ENCODE measurements around the gene FAM118A. TPM values are rescaled to one million over a fixed set of nuclear protein-coding genes. Genes with fewer than 3 reads are reported as not detected.

The FAM118A gene
- total and polyA plus RNA-seq, 2 experiments from 2014 or later = 11.9 to 20.3 TPM

DNA sequence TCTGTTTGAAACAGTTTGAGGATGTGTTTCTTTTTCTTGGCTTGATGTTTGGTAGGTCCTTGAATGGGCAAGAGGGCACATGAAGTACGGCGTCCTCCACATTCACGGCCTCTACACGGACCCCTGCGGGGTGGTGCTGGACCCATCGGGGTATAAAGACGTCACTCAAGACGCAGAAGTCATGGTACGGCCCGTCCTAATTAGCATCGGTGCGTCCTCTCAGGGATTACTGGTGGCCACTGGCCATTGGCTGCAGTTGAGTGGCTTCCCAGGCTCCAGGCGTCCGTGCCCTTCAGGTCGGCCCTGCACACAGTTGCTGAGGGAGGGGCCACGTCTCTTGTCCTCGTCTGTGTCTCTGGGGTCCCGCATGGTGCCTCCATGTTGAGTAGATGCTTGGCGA is 20.8 kb downstream of the FAM118A start:
- Mint-ChIP-seq H3K4me1 (no peaks in the 10 kb centered on the region), H3K9me3 (no peaks in the 10 kb centered on the region), H3K27ac (no peak overlapping the region), H3K27me3 (ENCODE audit: insufficient read depth, low read depth, poor library complexity) (peaks cover 6% of the 10 kb centered on the region), H3K36me3 (ENCODE audit: low read depth) (peaks cover 29% of the 10 kb centered on the region), H3K4me3 (no peak overlapping the region)
- H2AFZ ChIP-seq = no peak overlapping the region
- DNase-seq (ENCODE audit: low spot score) = no peak
- no peaks in the 10 kb centered on the region for H3K27me3 ChIP-seq (ENCODE audit: insufficient read depth)
- peaks cover 3% of the 10 kb centered on the region; the same call in 1 of the 2 replicates for H4K20me1 ChIP-seq (replicated peaks; ENCODE audit: insufficient read depth)
- H3K4me3 ChIP-seq = no peak overlapping the region
- H3K79me2 ChIP-seq (replicated peaks; ENCODE audit: insufficient read depth) = no peaks in the 10 kb centered on the region
- no peaks in the 10 kb centered on the region for H3K9me2 ChIP-seq (ENCODE audit: insufficient read depth)
- H3K27ac ChIP-seq (ENCODE audit: low read depth) = no peak overlapping the region
- no peaks in the 10 kb centered on the region for H3F3A ChIP-seq (replicated peaks; ENCODE audit: low read depth)
- ATAC-seq = no peak
- no peaks in the 10 kb centered on the region for H3K4me1 ChIP-seq (ENCODE audit: insufficient read depth)
- no peak for TF ChIP-seq ETS1 (IDR thresholded peaks at IDR 0.05)
- TF ChIP-seq CREB1 (CRISPR knock-in tag; IDR thresholded peaks at IDR 0.05; ENCODE audit: low read depth) = no peak
- no peak for TF ChIP-seq EZH2phosphoT487 (IDR thresholded peaks at IDR 0.05; ENCODE audit: unreplicated experiment)
- no peak for TF ChIP-seq REST (IDR thresholded peaks at IDR 0.05; ENCODE audit: unreplicated experiment)
- TF ChIP-seq STAT1 (IDR thresholded peaks at IDR 0.05; ENCODE audit: unreplicated experiment) = no peak
- no peak for TF ChIP-seq ZNF114 (CRISPR knock-in tag; IDR thresholded peaks at IDR 0.05)
- no peak for TF ChIP-seq NANOG (IDR thresholded peaks at IDR 0.05; ENCODE audit: borderline replicate concordance)
- no peak for TF ChIP-seq POLR2AphosphoS5 (IDR thresholded peaks at IDR 0.05; ENCODE audit: low read depth)
- TF ChIP-seq EZH2 (IDR thresholded peaks at IDR 0.05; ENCODE audit: low read depth, unreplicated experiment) = no peak
- TF ChIP-seq, protein P1, sequence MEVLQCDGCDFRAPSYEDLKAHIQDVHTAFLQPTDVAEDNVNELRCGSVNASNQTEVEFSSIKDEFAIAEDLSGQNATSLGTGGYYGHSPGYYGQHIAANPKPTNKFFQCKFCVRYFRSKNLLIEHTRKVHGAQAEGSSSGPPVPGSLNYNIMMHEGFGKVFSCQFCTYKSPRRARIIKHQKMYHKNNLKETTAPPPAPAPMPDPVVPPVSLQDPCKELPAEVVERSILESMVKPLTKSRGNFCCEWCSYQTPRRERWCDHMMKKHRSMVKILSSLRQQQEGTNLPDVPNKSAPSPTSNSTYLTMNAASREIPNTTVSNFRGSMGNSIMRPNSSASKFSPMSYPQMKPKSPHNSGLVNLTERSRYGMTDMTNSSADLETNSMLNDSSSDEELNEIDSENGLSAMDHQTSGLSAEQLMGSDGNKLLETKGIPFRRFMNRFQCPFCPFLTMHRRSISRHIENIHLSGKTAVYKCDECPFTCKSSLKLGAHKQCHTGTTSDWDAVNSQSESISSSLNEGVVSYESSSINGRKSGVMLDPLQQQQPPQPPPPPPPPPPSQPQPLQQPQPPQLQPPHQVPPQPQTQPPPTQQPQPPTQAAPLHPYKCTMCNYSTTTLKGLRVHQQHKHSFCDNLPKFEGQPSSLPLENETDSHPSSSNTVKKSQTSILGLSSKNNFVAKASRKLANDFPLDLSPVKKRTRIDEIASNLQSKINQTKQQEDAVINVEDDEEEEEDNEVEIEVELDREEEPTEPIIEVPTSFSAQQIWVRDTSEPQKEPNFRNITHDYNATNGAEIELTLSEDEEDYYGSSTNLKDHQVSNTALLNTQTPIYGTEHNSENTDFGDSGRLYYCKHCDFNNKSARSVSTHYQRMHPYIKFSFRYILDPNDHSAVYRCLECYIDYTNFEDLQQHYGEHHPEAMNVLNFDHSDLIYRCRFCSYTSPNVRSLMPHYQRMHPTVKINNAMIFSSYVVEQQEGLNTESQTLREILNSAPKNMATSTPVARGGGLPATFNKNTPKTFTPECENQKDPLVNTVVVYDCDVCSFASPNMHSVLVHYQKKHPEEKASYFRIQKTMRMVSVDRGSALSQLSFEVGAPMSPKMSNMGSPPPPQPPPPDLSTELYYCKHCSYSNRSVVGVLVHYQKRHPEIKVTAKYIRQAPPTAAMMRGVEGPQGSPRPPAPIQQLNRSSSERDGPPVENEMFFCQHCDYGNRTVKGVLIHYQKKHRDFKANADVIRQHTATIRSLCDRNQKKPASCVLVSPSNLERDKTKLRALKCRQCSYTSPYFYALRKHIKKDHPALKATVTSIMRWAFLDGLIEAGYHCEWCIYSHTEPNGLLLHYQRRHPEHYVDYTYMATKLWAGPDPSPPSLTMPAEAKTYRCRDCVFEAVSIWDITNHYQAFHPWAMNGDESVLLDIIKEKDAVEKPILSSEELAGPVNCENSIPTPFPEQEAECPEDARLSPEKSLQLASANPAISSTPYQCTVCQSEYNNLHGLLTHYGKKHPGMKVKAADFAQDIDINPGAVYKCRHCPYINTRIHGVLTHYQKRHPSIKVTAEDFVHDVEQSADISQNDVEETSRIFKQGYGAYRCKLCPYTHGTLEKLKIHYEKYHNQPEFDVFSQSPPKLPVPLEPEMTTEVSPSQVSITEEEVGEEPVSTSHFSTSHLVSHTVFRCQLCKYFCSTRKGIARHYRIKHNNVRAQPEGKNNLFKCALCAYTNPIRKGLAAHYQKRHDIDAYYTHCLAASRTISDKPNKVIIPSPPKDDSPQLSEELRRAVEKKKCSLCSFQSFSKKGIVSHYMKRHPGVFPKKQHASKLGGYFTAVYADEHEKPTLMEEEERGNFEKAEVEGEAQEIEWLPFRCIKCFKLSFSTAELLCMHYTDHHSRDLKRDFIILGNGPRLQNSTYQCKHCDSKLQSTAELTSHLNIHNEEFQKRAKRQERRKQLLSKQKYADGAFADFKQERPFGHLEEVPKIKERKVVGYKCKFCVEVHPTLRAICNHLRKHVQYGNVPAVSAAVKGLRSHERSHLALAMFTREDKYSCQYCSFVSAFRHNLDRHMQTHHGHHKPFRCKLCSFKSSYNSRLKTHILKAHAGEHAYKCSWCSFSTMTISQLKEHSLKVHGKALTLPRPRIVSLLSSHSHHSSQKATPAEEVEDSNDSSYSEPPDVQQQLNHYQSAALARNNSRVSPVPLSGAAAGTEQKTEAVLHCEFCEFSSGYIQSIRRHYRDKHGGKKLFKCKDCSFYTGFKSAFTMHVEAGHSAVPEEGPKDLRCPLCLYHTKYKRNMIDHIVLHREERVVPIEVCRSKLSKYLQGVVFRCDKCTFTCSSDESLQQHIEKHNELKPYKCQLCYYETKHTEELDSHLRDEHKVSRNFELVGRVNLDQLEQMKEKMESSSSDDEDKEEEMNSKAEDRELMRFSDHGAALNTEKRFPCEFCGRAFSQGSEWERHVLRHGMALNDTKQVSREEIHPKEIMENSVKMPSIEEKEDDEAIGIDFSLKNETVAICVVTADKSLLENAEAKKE (CRISPR knock-in tag; IDR thresholded peaks at IDR 0.05) = no peak
- TF ChIP-seq CTCF (conservative IDR thresholded peaks at IDR 0.05; ENCODE audit: low read depth in 2 of 2) = no peak
- TF ChIP-seq JUNB (IDR thresholded peaks at IDR 0.05; ENCODE audit: unreplicated experiment) = no peak
- no peak for TF ChIP-seq ZNF331 (CRISPR knock-in tag; IDR thresholded peaks at IDR 0.05; ENCODE audit: low read depth)
- peaks cover 9% of the 10 kb centered on the region for H3K36me3 ChIP-seq (ENCODE audit: insufficient read depth)
- no peak overlapping the region for H3K4me2 ChIP-seq
